Measurements from ENCODE around the gene SUMO3.
"Not testable (repeated sequence)": the region's sequence is repeated elsewhere in the genome, so short reads cannot be mapped to it uniquely, and the experiment has no call there.

SUMO3 gene

GRCh38 chr21:44835647-44835973 is 17.7 kb upstream of the SUMO3 start:
- no peak overlapping the region for H3K4me3 ChIP-seq (ENCODE audit: low read depth, low read length)
- peaks cover 3% of the 10 kb centered on the region for H3K27me3 ChIP-seq (replicated peaks)
- DNase-seq: no peak
- no peaks in the 10 kb centered on the region for H3K36me3 ChIP-seq (replicated peaks)
- in situ Hi-C loops (cut with HindIII; ENCODE audit: low pct_ligation_motif_present, low sequenced_read_pairs): no loop called here
- no peak overlapping the region for H3K27ac ChIP-seq
- TF ChIP-seq CTCF (IDR thresholded peaks at IDR 0.05; ENCODE audit: low read depth, low read length, missing control alignments): no peak

GRCh38 chr21:44834951-44835646 is 17.2 kb upstream of the SUMO3 start:
- no peak for TF ChIP-seq CTCF (IDR thresholded peaks at IDR 0.05; ENCODE audit: low read depth, low read length, missing control alignments)
- no peaks in the 10 kb centered on the region for H3K36me3 ChIP-seq (replicated peaks)
- in situ Hi-C loops (cut with HindIII; ENCODE audit: low pct_ligation_motif_present, low sequenced_read_pairs): no loop called here
- H3K27me3 ChIP-seq (replicated peaks): peaks cover 3% of the 10 kb centered on the region
- no peak for DNase-seq
- no peak overlapping the region for H3K4me3 ChIP-seq (ENCODE audit: low read depth, low read length)
- no peak overlapping the region for H3K27ac ChIP-seq

- peaks cover 3% of the 10 kb centered on the region for H3K27me3 ChIP-seq (replicated peaks)
- in situ Hi-C loops (cut with HindIII; ENCODE audit: low pct_ligation_motif_present, low sequenced_read_pairs): no loop called here
- H3K36me3 ChIP-seq (replicated peaks): no peaks in the 10 kb centered on the region
- no peak for DNase-seq
- TF ChIP-seq CTCF (IDR thresholded peaks at IDR 0.05; ENCODE audit: low read depth, low read length, missing control alignments): no peak
- H3K4me3 ChIP-seq (ENCODE audit: low read depth, low read length): no peak overlapping the region
- no peak overlapping the region for H3K27ac ChIP-seq
Measured at GRCh38 chr21:44834231-44834950, 16.5 kb upstream of the SUMO3 start.

- H3K27ac ChIP-seq: no peak overlapping the region
- H3K36me3 ChIP-seq (replicated peaks): no peaks in the 10 kb centered on the region
- no peak for TF ChIP-seq CTCF (IDR thresholded peaks at IDR 0.05; ENCODE audit: low read depth, low read length, missing control alignments)
- in situ Hi-C loops (cut with HindIII; ENCODE audit: low pct_ligation_motif_present, low sequenced_read_pairs): no loop called here
- H3K27me3 ChIP-seq (replicated peaks): peaks cover 3% of the 10 kb centered on the region
- H3K4me3 ChIP-seq (ENCODE audit: low read depth, low read length): no peak overlapping the region
- DNase-seq: no peak
Measured at GRCh38 chr21:44833663-44834062, 15.8 kb upstream of the SUMO3 start.

GRCh38 chr21:44832516-44833255 is 14.8 kb upstream of the SUMO3 start:
- not testable (repeated sequence) for H3K27me3 ChIP-seq (replicated peaks)

GRCh38 chr21:44831227-44831860 is 13.5 kb upstream of the SUMO3 start:
- in situ Hi-C loops (cut with HindIII; ENCODE audit: low pct_ligation_motif_present, low sequenced_read_pairs): no loop called here
- H3K36me3 ChIP-seq (replicated peaks): no peaks in the 10 kb centered on the region
- H3K27me3 ChIP-seq (replicated peaks): no peaks in the 10 kb centered on the region
- H3K27ac ChIP-seq: no peak overlapping the region
- DNase-seq: no peak
- H3K4me3 ChIP-seq (ENCODE audit: low read depth, low read length): no peak overlapping the region
- TF ChIP-seq CTCF (IDR thresholded peaks at IDR 0.05; ENCODE audit: low read depth, low read length, missing control alignments): no peak

More at GRCh38 chr21:44832516-44833255, 14.8 kb upstream of the SUMO3 start:
- DNase-seq; H3K27ac ChIP-seq; H3K36me3 ChIP-seq (replicated peaks); H3K4me3 ChIP-seq (ENCODE audit: low read depth, low read length); in situ Hi-C loops (cut with HindIII; ENCODE audit: low pct_ligation_motif_present, low sequenced_read_pairs): not testable (repeated sequence)
